ENCODE results near the gene CEP70.

Gene CEP70

DNA sequence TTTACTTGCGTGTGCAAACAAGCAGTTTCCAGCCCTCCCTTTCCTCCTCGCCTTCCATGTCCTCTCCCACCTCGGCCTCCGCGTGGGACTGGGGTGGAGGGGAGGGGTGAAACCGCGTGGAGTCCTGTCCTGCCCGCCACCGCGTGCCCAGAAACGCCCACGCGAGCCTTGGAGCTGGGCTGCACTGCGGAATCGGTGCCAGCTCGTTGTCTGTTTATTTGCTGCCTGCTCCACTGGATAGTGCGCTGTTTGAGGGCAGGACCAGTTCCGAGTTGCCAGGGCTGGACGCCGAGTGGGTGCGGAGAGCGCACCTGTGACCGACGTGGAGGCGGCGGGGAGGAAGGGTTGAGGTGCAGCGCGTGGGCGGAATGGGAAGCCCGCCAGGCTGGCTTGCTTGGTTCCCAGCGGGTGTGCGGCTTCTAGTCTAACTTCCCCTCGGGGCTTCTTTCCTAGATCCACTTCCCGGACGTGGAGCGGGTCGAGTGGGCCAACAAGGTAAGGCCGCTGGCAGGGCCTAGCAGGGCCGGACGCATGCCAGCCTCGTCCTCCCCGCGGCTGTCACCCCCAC is 142.4 kb downstream of the CEP70 start:
- no peak for DNase-seq (ENCODE audit: low spot score)

GRCh38 chr3:138450704-138451424 is 143.2 kb downstream of the CEP70 start:
- no peak for DNase-seq (ENCODE audit: low spot score)

DNA sequence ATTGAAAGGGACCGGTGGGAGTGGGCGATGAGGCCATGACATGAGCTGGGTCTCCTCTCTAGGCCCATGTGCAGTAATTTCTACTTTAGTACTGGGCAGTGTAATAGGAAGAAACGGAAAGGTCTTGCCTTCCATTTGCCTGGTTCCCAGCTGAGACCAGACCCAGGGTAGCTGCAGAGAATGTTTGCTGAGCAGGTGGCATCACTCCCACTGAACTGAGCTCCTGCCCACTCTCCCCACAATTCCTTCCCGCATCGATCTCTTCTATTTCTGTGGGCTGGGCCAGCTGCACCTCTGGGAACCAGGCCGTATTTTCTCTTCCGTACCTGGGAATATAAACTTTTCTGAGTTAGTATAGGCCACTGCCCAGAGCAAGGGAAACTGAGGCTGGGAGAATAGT is 143.9 kb downstream of the CEP70 start:
- no peak for DNase-seq (ENCODE audit: low spot score)

DNA sequence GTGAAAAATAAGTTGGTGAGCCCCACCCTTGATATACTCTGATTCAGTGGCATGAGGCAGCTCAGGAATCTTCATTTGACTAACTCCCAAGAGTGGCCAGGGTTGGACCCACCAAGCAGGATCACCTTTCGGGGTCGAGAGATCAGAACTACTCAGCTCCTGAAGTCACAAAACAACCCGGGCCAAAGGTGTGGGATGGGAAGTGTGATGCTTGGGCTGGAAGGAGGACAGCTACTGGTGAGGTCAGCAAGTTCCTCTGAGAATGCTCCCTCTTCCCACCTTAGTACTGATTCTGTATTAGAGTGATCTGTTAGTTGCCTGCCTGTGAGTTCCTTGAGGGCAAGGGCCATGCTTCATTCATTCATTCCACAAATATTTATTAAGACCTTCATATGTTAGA is 144.6 kb downstream of the CEP70 start:
- DNase-seq (ENCODE audit: low spot score): no peak

- no peak for DNase-seq (ENCODE audit: low spot score)
Observed at GRCh38 chr3:138448631-138449030, 145.4 kb downstream of the CEP70 start.

- DNase-seq (ENCODE audit: low spot score): no peak
Observed at GRCh38 chr3:138445654-138446053, 148.4 kb downstream of the CEP70 start.

- no peak for DNase-seq (ENCODE audit: low spot score)
Observed at GRCh38 chr3:138445236-138445635, 148.8 kb downstream of the CEP70 start.
